Type B pancreatic cell (in vitro differentiated cells): Measurements from ENCODE around the gene SPATA31D4. TPM values are rescaled to one million over a fixed set of nuclear protein-coding genes. Genes with fewer than 3 reads are reported as not detected.

Experiments used
- DNase-seq: peaks from one replicate; pipeline ENCODE4 v3.0.0; 2021; ENCODE audit warnings: mixed read lengths; ENCODE audit not compliant: unreplicated experiment; ENCODE audit errors: extremely low spot score
- H3K27ac Mint-ChIP-seq: 2 replicates; pipeline ENCODE4 v1.8.0; 2021; ENCODE audit warnings: mild to moderate bottlenecking, mixed read lengths
- H3K27me3 Mint-ChIP-seq: 2 replicates; pipeline ENCODE4 v1.8.0; 2021; ENCODE audit warnings: mixed read lengths
- H3K36me3 Mint-ChIP-seq: 2 replicates; pipeline ENCODE4 v1.8.0; 2021; ENCODE audit warnings: mixed read lengths
- H3K4me1 Mint-ChIP-seq: one replicate; pipeline ENCODE4 v1.8.0; 2021; ENCODE audit warnings: mixed read lengths; ENCODE audit not compliant: unreplicated experiment
- H3K4me3 Mint-ChIP-seq: 2 replicates; pipeline ENCODE4 v1.8.0; 2021; ENCODE audit warnings: mild to moderate bottlenecking, mixed read lengths
- H3K9me3 Mint-ChIP-seq: 2 replicates; pipeline ENCODE4 v1.8.0; 2021; ENCODE audit warnings: mixed read lengths
- CTCF ChIP-seq: fragments of 200-600 bp; sonication (generic); conservative IDR thresholded peaks from 2 replicates; pipeline ENCODE4 v1.5.0; 2021; ENCODE audit warnings: antibody characterized with exemption, mild to moderate bottlenecking
- total RNA-seq: library from RNA; stranded (reverse); gene quantifications from 2 replicates; pipeline ENCODE4 v1.2.1, GENCODE V29; 2021; ENCODE audit warnings: low replicate concordance

Gene SPATA31D4
- total RNA-seq, 1 donor from 2014 or later: not detected

- Mint-ChIP-seq H3K36me3 (peaks cover 4% of the 10 kb centered on the region), H3K27ac (no peak overlapping the region), H3K9me3 (peaks cover 13% of the 10 kb centered on the region), H3K27me3 (no peaks in the 10 kb centered on the region), H3K4me1 (no peaks in the 10 kb centered on the region), H3K4me3 (no peak overlapping the region)
- TF ChIP-seq CTCF: no peak
- DNase-seq: no peak
Measured at GRCh38 chr9:81971727-81972126, 43.5 kb downstream of the SPATA31D4 start.

- DNase-seq: no peak
- Mint-ChIP-seq H3K4me3 (no peak overlapping the region), H3K9me3 (peaks cover 8% of the 10 kb centered on the region), H3K27ac (no peak overlapping the region), H3K36me3 (no peaks in the 10 kb centered on the region), H3K4me1 (no peaks in the 10 kb centered on the region), H3K27me3 (no peaks in the 10 kb centered on the region)
- TF ChIP-seq CTCF: no peak
Measured at GRCh38 chr9:81974764-81975163, 46.5 kb downstream of the SPATA31D4 start.

- no peak for TF ChIP-seq CTCF
- Mint-ChIP-seq H3K36me3 (no peaks in the 10 kb centered on the region), H3K9me3 (peaks cover 3% of the 10 kb centered on the region), H3K4me3 (no peak overlapping the region), H3K27ac (no peak overlapping the region), H3K4me1 (peaks cover 4% of the 10 kb centered on the region), H3K27me3 (no peaks in the 10 kb centered on the region)
- no peak for DNase-seq
Measured at GRCh38 chr9:81976351-81976750, 48.1 kb downstream of the SPATA31D4 start.

GRCh38 chr9:81979196-81979595 is 51.0 kb downstream of the SPATA31D4 start:
- H3K9me3 Mint-ChIP-seq: peaks cover 3% of the 10 kb centered on the region
- TF ChIP-seq CTCF: no peak
- H3K27me3 Mint-ChIP-seq: no peaks in the 10 kb centered on the region
- no peak overlapping the region for H3K27ac Mint-ChIP-seq
- H3K36me3 Mint-ChIP-seq: no peaks in the 10 kb centered on the region
- H3K4me1 Mint-ChIP-seq: peaks cover 4% of the 10 kb centered on the region
- no peak overlapping the region for H3K4me3 Mint-ChIP-seq
- no peak for DNase-seq

GRCh38 chr9:81980568-81980967 is 52.3 kb downstream of the SPATA31D4 start:
- H3K4me1 Mint-ChIP-seq: peaks cover 4% of the 10 kb centered on the region
- no peak for DNase-seq
- H3K36me3 Mint-ChIP-seq: no peaks in the 10 kb centered on the region
- H3K4me3 Mint-ChIP-seq: no peak overlapping the region
- no peaks in the 10 kb centered on the region for H3K27me3 Mint-ChIP-seq
- no peak for TF ChIP-seq CTCF
- no peak overlapping the region for H3K27ac Mint-ChIP-seq
- peaks cover 3% of the 10 kb centered on the region for H3K9me3 Mint-ChIP-seq

GRCh38 chr9:81981883-81982282 is 53.7 kb downstream of the SPATA31D4 start:
- no peak for TF ChIP-seq CTCF
- Mint-ChIP-seq H3K4me1 (peaks cover 4% of the 10 kb centered on the region), H3K27ac (no peak overlapping the region)

More at GRCh38 chr9:81981883-81982282, 53.7 kb downstream of the SPATA31D4 start:
- DNase-seq: no peak
- Mint-ChIP-seq H3K27me3 (no peaks in the 10 kb centered on the region), H3K36me3 (no peaks in the 10 kb centered on the region), H3K9me3 (peaks cover 3% of the 10 kb centered on the region), H3K4me3 (no peak overlapping the region)
